A549 (cell line): ENCODE measurements around the gene PLEKHG3. TPM values are rescaled to one million over a fixed set of nuclear protein-coding genes. Genes with fewer than 3 reads are reported as not detected.

Experiments used
- ATAC-seq, 2 experiments: fragments of 200-7000 bp in 1 of 2; fragments of >200 bp in 1 of 2; cut with Nextera tagmentation in 1 of 2; cut with Tn5 transposase in 1 of 2; 3 replicates each; pipeline versions ENCODE4 v1.8.0 to v1.9.1; 2018 to 2020; ENCODE audit warnings: mild to moderate bottlenecking in 1 of 2, moderate library complexity in 1 of 2
- CTCF ChIA-PET: fragments of 300-600 bp; sonication (Branson Sonifier 250); formaldehyde crosslinking; extraction: SDS; loops from one replicate; lab custom pipeline; 2021; ENCODE audit warnings: antibody characterized with exemption, inconsistent platforms; lab: Yijun Ruan, JAX
- POLR2A ChIA-PET: fragments of 350-600 bp; formaldehyde crosslinking; extraction: SDS; loops from one replicate; lab custom pipeline; 2021; ENCODE audit warnings: antibody characterized with exemption, inconsistent platforms; lab: Yijun Ruan, JAX
- DNase-seq, 2 experiments: peaks; one replicate each; pipeline versions ENCODE4 v3.0.0 to v3.0.0-alpha.2; 2011 to 2016; ENCODE audit warnings: low read depth in 1 of 2, low spot score in 1 of 2
- FAIRE-seq: peaks from 2 replicates; lab custom pipeline; 2011; peaks lifted over from hg19 to GRCh38; lab: Jason Lieb, UNC
- H3K27ac ChIP-seq, 2 experiments: fragments of >200 bp; sonication (Bioruptor Twin); formaldehyde crosslinking; 3 replicates each; pipeline ENCODE4 v1.5.1; 2016 to 2017
- H3K4me1 ChIP-seq: fragments of >200 bp; sonication (Bioruptor Twin); formaldehyde crosslinking; 3 replicates; pipeline ENCODE4 v1.6.1; 2016
- H3K4me2 ChIP-seq: fragments of >200 bp; sonication (Bioruptor Twin); formaldehyde crosslinking; 3 replicates; pipeline ENCODE4 v1.6.1; 2016
- H3K4me3 ChIP-seq: fragments of >200 bp; sonication (Bioruptor Twin); formaldehyde crosslinking; 3 replicates; pipeline ENCODE4 v1.5.1; 2016
- H3K9me3 ChIP-seq: fragments of >200 bp; sonication (Bioruptor Twin); formaldehyde crosslinking; 3 replicates; pipeline ENCODE4 v1.6.1; 2016
- BHLHE40 ChIP-seq: IDR thresholded peaks from 2 replicates; pipeline ENCODE4 v1.6.1; 2012; ENCODE audit warnings: low read depth, low read length, inconsistent platforms
- CBX2 ChIP-seq: fragments of 200-600 bp; sonication (generic); IDR thresholded peaks from 2 replicates; pipeline ENCODE4 v1.6.1; 2016; ENCODE audit warnings: low read depth, mild to moderate bottlenecking, borderline replicate concordance
- CHD2 ChIP-seq: fragments of 150-350 bp; IDR thresholded peaks from 2 replicates; pipeline ENCODE4 v1.6.1; 2014; ENCODE audit warnings: low read length; ENCODE audit not compliant: partially characterized antibody
- CHD4 ChIP-seq: fragments of 200-600 bp; sonication (generic); IDR thresholded peaks from 2 replicates; pipeline ENCODE4 v1.6.1; 2016; ENCODE audit warnings: antibody characterized with exemption, mild to moderate bottlenecking, borderline replicate concordance
- FOSB ChIP-seq: fragments of 250-450 bp; sonication (Bioruptor Pico); IDR thresholded peaks from 2 replicates; pipeline ENCODE4 v1.5.0; 2020; ENCODE audit warnings: mild to moderate bottlenecking, moderate library complexity
- FOXS1 ChIP-seq: fragments of 250-450 bp; sonication (Bioruptor Pico); IDR thresholded peaks from 2 replicates; pipeline ENCODE4 v1.5.0; 2020; ENCODE audit warnings: mild to moderate bottlenecking, moderate library complexity
- GATA3 ChIP-seq: IDR thresholded peaks from 2 replicates; pipeline ENCODE4 v1.6.1; 2012; ENCODE audit warnings: borderline replicate concordance
- HMGXB4 ChIP-seq: fragments of 250-450 bp; sonication (Bioruptor Pico); IDR thresholded peaks from 2 replicates; pipeline ENCODE4 v1.5.0; 2021; ENCODE audit warnings: mild to moderate bottlenecking, moderate library complexity, borderline replicate concordance
- HOXB13 ChIP-seq: fragments of 250-450 bp; sonication (Bioruptor Pico); IDR thresholded peaks from 2 replicates; pipeline ENCODE4 v1.5.0; 2020; ENCODE audit warnings: low read depth, mild to moderate bottlenecking, moderate library complexity
- JUN ChIP-seq, 2 experiments: fragments of >200 bp; sonication (Bioruptor Twin); formaldehyde crosslinking; IDR thresholded peaks; 2 replicates in 1 of 2; 3 replicates in 1 of 2; pipeline ENCODE4 v1.6.1; 2016 to 2017
- KDM1A ChIP-seq: fragments of 200-600 bp; sonication (generic); IDR thresholded peaks from 2 replicates; pipeline ENCODE4 v1.6.1; 2016; ENCODE audit warnings: low read depth, mild to moderate bottlenecking
- KDM5A ChIP-seq: fragments of 200-600 bp; sonication (generic); IDR thresholded peaks from 2 replicates; pipeline ENCODE4 v1.6.1; 2016; ENCODE audit warnings: antibody characterized with exemption, mild to moderate bottlenecking
- MAFK ChIP-seq: fragments of 450-650 bp; IDR thresholded peaks from 2 replicates; pipeline ENCODE4 v1.6.1; 2014; ENCODE audit not compliant: partially characterized antibody
- MYC ChIP-seq: IDR thresholded peaks from 2 replicates; pipeline ENCODE4 v1.6.1; 2012; ENCODE audit warnings: mild to moderate bottlenecking, inconsistent platforms, low read length, improper control_type of control experiment, borderline replicate concordance
- NFE2L2 ChIP-seq: fragments of 150-350 bp; conservative IDR thresholded peaks from 2 replicates; pipeline ENCODE4 v1.6.1; 2014; ENCODE audit warnings: low read length
- NR3C1 ChIP-seq: fragments of >200 bp; sonication (Bioruptor Twin); formaldehyde crosslinking; IDR thresholded peaks from 3 replicates; pipeline ENCODE4 v1.6.1; 2017
- PBX3 ChIP-seq: IDR thresholded peaks from 2 replicates; pipeline ENCODE4 v1.6.1; 2012
- RAD21 ChIP-seq, 2 experiments: fragments of >200 bp in 1 of 2; sonication (Bioruptor Twin) in 1 of 2; formaldehyde crosslinking in 1 of 2; IDR thresholded peaks in 1 of 2; conservative IDR thresholded peaks in 1 of 2; 2 replicates in 1 of 2; 3 replicates in 1 of 2; pipeline ENCODE4 v1.6.1; 2012 to 2018; ENCODE audit warnings: inconsistent platforms in 1 of 2
- RARB ChIP-seq: fragments of 250-450 bp; sonication (Bioruptor Pico); IDR thresholded peaks from 2 replicates; pipeline ENCODE4 v1.8.0; 2021; ENCODE audit warnings: mild to moderate bottlenecking, moderate library complexity
- RNF2 ChIP-seq: fragments of 200-600 bp; sonication (generic); IDR thresholded peaks from 2 replicates; pipeline ENCODE4 v1.6.1; 2016; ENCODE audit warnings: low read depth, mild to moderate bottlenecking, antibody characterized with exemption, moderate library complexity, borderline replicate concordance
- SMC3 ChIP-seq: fragments of >200 bp; sonication (Bioruptor Twin); formaldehyde crosslinking; IDR thresholded peaks from 3 replicates; pipeline ENCODE4 v1.6.1; 2018; ENCODE audit warnings: inconsistent platforms
- TFCP2L1 ChIP-seq: fragments of 250-450 bp; sonication (Bioruptor Pico); IDR thresholded peaks from 2 replicates; pipeline ENCODE4 v1.5.0; 2021; ENCODE audit warnings: mild to moderate bottlenecking
- USF2 ChIP-seq: fragments of 450-650 bp; IDR thresholded peaks from 2 replicates; pipeline ENCODE4 v1.6.1; 2014; ENCODE audit warnings: antibody characterized with exemption
- ZFP36 ChIP-seq: fragments of 450-650 bp; IDR thresholded peaks from 2 replicates; pipeline ENCODE4 v1.6.1; 2014; ENCODE audit warnings: borderline replicate concordance; ENCODE audit not compliant: partially characterized antibody
- ZSCAN20 ChIP-seq: fragments of 250-450 bp; sonication (Bioruptor Pico); IDR thresholded peaks from 2 replicates; pipeline ENCODE4 v1.8.0; 2022; ENCODE audit warnings: mild to moderate bottlenecking, moderate library complexity
- WGBS: methylation state at CpG from one replicate; pipeline ENCODE4 v1.1.6; 2017; ENCODE audit errors: missing lambda C conversion rate; 5-methylcytosine and 5-hydroxymethylcytosine counted together
- polyA minus RNA-seq: library from RNA; depleted of rRNA, polyadenylated mRNA; stranded (reverse); fragments of >200 nt; gene quantifications from 2 replicates; pipeline ENCODE4 v1.2.3, GENCODE V29; 2011; rRNA and poly(A)+ RNA removed
- polyA plus RNA-seq, 4 experiments: library from polyadenylated mRNA; depleted of rRNA in 3 of 4; stranded (reverse); fragments of >200 nt; fragmentation: RNase III in 1 of 4; extraction: RNeasy Plus Mini Kit Qiagen cat#74134 plus additional on column Dnase treatment in 1 of 4; gene quantifications; 2 replicates in 3 of 4; 3 replicates in 1 of 4; pipeline ENCODE4 v1.2.3, GENCODE V29; 2011 to 2017
- TF ChIP-seq, protein P1 (sequence below): IDR thresholded peaks from 2 replicates; pipeline ENCODE4 v1.6.1; 2012
- TF ChIP-seq, protein P2 (sequence below): fragments of >200 bp; sonication (Bioruptor Twin); formaldehyde crosslinking; IDR thresholded peaks from 3 replicates; pipeline ENCODE4 v1.6.1; 2016
- TF ChIP-seq, protein P3 (sequence below): fragments of 200-600 bp; sonication (generic); IDR thresholded peaks from 2 replicates; pipeline ENCODE4 v1.6.1; 2016; ENCODE audit warnings: antibody characterized with exemption, mild to moderate bottlenecking, moderate library complexity
- TF ChIP-seq, protein P4 (sequence below): IDR thresholded peaks from 2 replicates; pipeline ENCODE4 v1.6.1; 2012; ENCODE audit warnings: low read depth, borderline replicate concordance

The PLEKHG3 gene
- polyA plus RNA-seq (2011; rRNA removed), result 29.8 and 30.5 TPM in 2 replicates
- polyA plus RNA-seq (2012; cell fraction: cytosol; rRNA removed), result 23.4 and 33.9 TPM in 2 replicates
- polyA plus RNA-seq (2012; cell fraction: nucleus; rRNA removed), result 69.3 and 101 TPM in 2 replicates
- 21.9 to 26.4 TPM (median 23.2 TPM) in 3 replicates for polyA plus RNA-seq (2017; fragmentation: RNase III; extraction: RNeasy Plus Mini Kit Qiagen cat#74134 plus additional on column Dnase treatment)
- polyA minus RNA-seq, result 46.3 and 47.5 TPM in 2 replicates

DNA sequence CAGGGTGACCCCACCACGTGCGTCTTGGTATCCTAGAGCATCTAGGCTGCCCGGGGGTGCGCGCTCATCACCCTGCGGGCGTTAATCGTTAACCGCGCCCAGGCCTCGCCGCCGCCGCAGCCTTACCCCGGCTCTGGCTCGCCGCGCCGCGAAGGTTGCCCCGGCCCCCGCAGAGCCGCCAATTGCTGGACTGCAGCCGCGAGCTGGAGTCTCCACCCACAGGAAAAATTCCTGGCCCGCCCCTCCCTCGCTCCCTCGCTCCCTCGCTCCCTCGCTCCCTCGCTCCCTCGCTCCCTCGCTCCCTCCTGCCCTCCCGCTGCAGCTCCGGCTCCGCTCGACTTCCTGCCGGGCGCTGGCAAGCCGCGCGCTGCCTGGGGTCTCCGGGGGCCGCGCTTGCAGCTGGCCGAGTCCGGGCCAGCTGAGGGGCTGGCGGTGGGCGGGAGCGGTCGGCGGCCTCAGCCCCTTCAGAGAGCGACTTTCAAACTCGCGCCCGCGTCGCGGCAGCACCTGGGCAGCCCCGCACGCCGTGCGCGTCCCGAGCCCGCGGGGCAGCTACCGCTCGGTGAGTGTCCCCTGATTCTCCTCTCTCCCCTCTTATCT, at the start of gene PLEKHG3:
Gene PLEKHG3, plus strand, starts transcription at position 282 of the 600 bp plus-strand sequence. CDS start 23,208 bp downstream, outside the sequence.
- DNase-seq, result peak; percentile 79 to 84
- no peak for FAIRE-seq
- peak; percentile 72 to 83 for ATAC-seq
- WGBS, result under 1% methylated on average over 21 of the region's 69 CpGs
- peak within 1 kb of the TSS; percentile 96 for H3K4me2 ChIP-seq
- H3K9me3 ChIP-seq, result no peaks in the 10 kb centered on the region
- ChIA-PET CTCF (interaction anchor here (0.8 to 4.2 kb wide), 15 partner anchors 11 to 187 kb away, joined by 3 to 23 read pairs (median 6); no protein-coding TSS in a partner anchor), POLR2A (interaction anchor here (0.9 to 3.3 kb wide), 4 partner anchors 12 to 164 kb away, joined by 3 to 16 read pairs (median 4); partner anchors contain the start of gene HSPA2)
- peak in 1 of 2 experiments; percentile 57; a peak in 2 of 5 replicates for TF ChIP-seq JUN (IDR thresholded peaks at IDR 0.05)
- TF ChIP-seq, protein P1, sequence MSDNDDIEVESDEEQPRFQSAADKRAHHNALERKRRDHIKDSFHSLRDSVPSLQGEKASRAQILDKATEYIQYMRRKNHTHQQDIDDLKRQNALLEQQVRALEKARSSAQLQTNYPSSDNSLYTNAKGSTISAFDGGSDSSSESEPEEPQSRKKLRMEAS, result peak; percentile 89
- TF ChIP-seq BHLHE40, result no peak
- no peak for TF ChIP-seq HOXB13
- no peak for TF ChIP-seq KDM1A
- no peak for TF ChIP-seq NFE2L2
- no peak for TF ChIP-seq ZFP36
- no peak for TF ChIP-seq RARB
- TF ChIP-seq FOSB (CRISPR knock-in tag), result no peak
- TF ChIP-seq MAFK, result no peak
- no peak for TF ChIP-seq RNF2
- no peak for TF ChIP-seq NR3C1
- TF ChIP-seq CHD2, result no peak
- no peak for TF ChIP-seq HMGXB4 (CRISPR knock-in tag)
- no peak for TF ChIP-seq PBX3
- TF ChIP-seq RAD21 (conservative IDR thresholded peaks at IDR 0.05 in 1 of 2, IDR thresholded peaks at IDR 0.05 in 1 of 2), result 0 out of 5 replicates have a peak, but pooled peaks of 1 of the 2 experiments have one; percentile 22
- no peak for TF ChIP-seq CBX2
- peak; percentile 12; the same call in 1 of the 2 replicates for TF ChIP-seq MYC
- TF ChIP-seq, protein P2, sequence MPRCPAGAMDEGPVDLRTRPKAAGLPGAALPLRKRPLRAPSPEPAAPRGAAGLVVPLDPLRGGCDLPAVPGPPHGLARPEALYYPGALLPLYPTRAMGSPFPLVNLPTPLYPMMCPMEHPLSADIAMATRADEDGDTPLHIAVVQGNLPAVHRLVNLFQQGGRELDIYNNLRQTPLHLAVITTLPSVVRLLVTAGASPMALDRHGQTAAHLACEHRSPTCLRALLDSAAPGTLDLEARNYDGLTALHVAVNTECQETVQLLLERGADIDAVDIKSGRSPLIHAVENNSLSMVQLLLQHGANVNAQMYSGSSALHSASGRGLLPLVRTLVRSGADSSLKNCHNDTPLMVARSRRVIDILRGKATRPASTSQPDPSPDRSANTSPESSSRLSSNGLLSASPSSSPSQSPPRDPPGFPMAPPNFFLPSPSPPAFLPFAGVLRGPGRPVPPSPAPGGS, result 0 out of 3 replicates have a peak, but pooled peaks have one; percentile 45
- TF ChIP-seq TFCP2L1 (CRISPR knock-in tag), result no peak
- TF ChIP-seq KDM5A, result no peak
- no peak for TF ChIP-seq CHD4
- TF ChIP-seq SMC3, result peak; percentile 31; the same call in 2 of the 3 replicates
- TF ChIP-seq GATA3, result peak; percentile 29; the same call in 1 of the 2 replicates
- TF ChIP-seq, protein P3, sequence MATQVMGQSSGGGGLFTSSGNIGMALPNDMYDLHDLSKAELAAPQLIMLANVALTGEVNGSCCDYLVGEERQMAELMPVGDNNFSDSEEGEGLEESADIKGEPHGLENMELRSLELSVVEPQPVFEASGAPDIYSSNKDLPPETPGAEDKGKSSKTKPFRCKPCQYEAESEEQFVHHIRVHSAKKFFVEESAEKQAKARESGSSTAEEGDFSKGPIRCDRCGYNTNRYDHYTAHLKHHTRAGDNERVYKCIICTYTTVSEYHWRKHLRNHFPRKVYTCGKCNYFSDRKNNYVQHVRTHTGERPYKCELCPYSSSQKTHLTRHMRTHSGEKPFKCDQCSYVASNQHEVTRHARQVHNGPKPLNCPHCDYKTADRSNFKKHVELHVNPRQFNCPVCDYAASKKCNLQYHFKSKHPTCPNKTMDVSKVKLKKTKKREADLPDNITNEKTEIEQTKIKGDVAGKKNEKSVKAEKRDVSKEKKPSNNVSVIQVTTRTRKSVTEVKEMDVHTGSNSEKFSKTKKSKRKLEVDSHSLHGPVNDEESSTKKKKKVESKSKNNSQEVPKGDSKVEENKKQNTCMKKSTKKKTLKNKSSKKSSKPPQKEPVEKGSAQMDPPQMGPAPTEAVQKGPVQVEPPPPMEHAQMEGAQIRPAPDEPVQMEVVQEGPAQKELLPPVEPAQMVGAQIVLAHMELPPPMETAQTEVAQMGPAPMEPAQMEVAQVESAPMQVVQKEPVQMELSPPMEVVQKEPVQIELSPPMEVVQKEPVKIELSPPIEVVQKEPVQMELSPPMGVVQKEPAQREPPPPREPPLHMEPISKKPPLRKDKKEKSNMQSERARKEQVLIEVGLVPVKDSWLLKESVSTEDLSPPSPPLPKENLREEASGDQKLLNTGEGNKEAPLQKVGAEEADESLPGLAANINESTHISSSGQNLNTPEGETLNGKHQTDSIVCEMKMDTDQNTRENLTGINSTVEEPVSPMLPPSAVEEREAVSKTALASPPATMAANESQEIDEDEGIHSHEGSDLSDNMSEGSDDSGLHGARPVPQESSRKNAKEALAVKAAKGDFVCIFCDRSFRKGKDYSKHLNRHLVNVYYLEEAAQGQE, result no peak
- 0 out of 2 replicates have a peak, but pooled peaks have one; percentile 21 for TF ChIP-seq USF2
- TF ChIP-seq, protein P4, sequence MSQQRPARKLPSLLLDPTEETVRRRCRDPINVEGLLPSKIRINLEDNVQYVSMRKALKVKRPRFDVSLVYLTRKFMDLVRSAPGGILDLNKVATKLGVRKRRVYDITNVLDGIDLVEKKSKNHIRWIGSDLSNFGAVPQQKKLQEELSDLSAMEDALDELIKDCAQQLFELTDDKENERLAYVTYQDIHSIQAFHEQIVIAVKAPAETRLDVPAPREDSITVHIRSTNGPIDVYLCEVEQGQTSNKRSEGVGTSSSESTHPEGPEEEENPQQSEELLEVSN, result peak; percentile 82
- TF ChIP-seq FOXS1 (CRISPR knock-in tag), result no peak
- no peak for TF ChIP-seq ZSCAN20 (CRISPR knock-in tag)
- peak within 1 kb of the TSS; percentile 72 for H3K4me3 ChIP-seq
- H3K27ac ChIP-seq, result peak within 1 kb of the TSS; percentile 90 to 95
- peaks cover 58% of the 10 kb centered on the region for H3K4me1 ChIP-seq
